Gastroesophageal sphincter (tissue), 3 donors: ENCODE results near the gene TNKS2.

ENCODE experiments used
- CTCF ChIP-seq, 4 experiments: fragments of 200-600 bp in 2 of 4; fragments of 450-650 bp in 2 of 4; sonication (generic) in 1 of 4; IDR thresholded peaks; one replicate each; pipeline ENCODE4 v1.5.1; 2017 to 2019; ENCODE audit warnings: antibody characterized with exemption in 4 of 4, mild to moderate bottlenecking in 2 of 4, moderate library complexity in 2 of 4
- POLR2A ChIP-seq, 2 donors: fragments of 450-650 bp; IDR thresholded peaks; one replicate each; pipeline ENCODE4 v1.6.1; 2017; ENCODE audit warnings: antibody characterized with exemption in 2 of 2, mild to moderate bottlenecking in 2 of 2, moderate library complexity in 1 of 2

- TF ChIP-seq POLR2A (IDR thresholded peaks at IDR 0.05), result no peak
- no peak for TF ChIP-seq CTCF (IDR thresholded peaks at IDR 0.05)
Measured at GRCh38 chr10:91864744-91865143, 66.5 kb downstream of the TNKS2 start.
